HepG2 (cell line): Measurements from ENCODE around the gene TSKU. TPM values are rescaled to one million over a fixed set of nuclear protein-coding genes. Genes with fewer than 3 reads are reported as not detected.

Source experiments
- ATF2 ChIP-seq: sonication (generic); formaldehyde crosslinking; IDR thresholded peaks from 2 replicates; pipeline ENCODE4 v1.4.0; 2020; ENCODE audit warnings: missing genetic modification reagents
- CBX2 ChIP-seq, 2 experiments: fragments of 200-600 bp in 1 of 2; sonication (generic); formaldehyde crosslinking in 1 of 2; IDR thresholded peaks; 2 replicates each; pipeline versions ENCODE4 v1.7.0 to v1.8.1; 2018 to 2022; ENCODE audit warnings: low read depth in 2 of 2, low read length in 1 of 2, mild to moderate bottlenecking in 1 of 2, missing genetic modification reagents in 1 of 2
- CBX5 ChIP-seq: sonication (generic); formaldehyde crosslinking; IDR thresholded peaks from 2 replicates; pipeline ENCODE4 v1.4.0; 2020; ENCODE audit warnings: missing genetic modification reagents, borderline replicate concordance
- HNRNPK ChIP-seq: fragments of 200-400 bp; formaldehyde crosslinking; IDR thresholded peaks from 2 replicates; pipeline ENCODE4 v1.6.1; 2018; ENCODE audit warnings: low read length, low read depth, moderate library complexity, mild to moderate bottlenecking; ENCODE audit not compliant: poor library complexity, severe bottlenecking
- IRF2 ChIP-seq: IDR thresholded peaks from 2 replicates; pipeline ENCODE4 v1.6.1; 2018; ENCODE audit warnings: missing genetic modification reagents, missing compliant biosample characterization
- JUN ChIP-seq: sonication (generic); formaldehyde crosslinking; IDR thresholded peaks from 2 replicates; pipeline ENCODE4 v1.4.0; 2020; ENCODE audit warnings: mild to moderate bottlenecking, missing genetic modification reagents
- MBNL3 ChIP-seq: fragments of 250-450 bp; sonication (Bioruptor Pico); conservative IDR thresholded peaks from 2 replicates; pipeline ENCODE4 v1.8.0; 2022; ENCODE audit warnings: mild to moderate bottlenecking, inconsistent platforms
- MLX ChIP-seq: IDR thresholded peaks from 2 replicates; pipeline ENCODE4 v1.6.1; 2016
- MXD4 ChIP-seq: IDR thresholded peaks from 2 replicates; pipeline ENCODE4 v1.6.1; 2016; ENCODE audit warnings: mild to moderate bottlenecking, missing biosample characterization, missing genetic modification reagents
- NR2C2 ChIP-seq: sonication (generic); formaldehyde crosslinking; IDR thresholded peaks from 2 replicates; pipeline ENCODE4 v1.4.0; 2020; ENCODE audit warnings: missing genetic modification reagents, mild to moderate bottlenecking, moderate library complexity, borderline replicate concordance
- PHF21A ChIP-seq: sonication (generic); formaldehyde crosslinking; IDR thresholded peaks from 2 replicates; pipeline ENCODE4 v1.5.0; 2020; ENCODE audit warnings: mild to moderate bottlenecking, missing genetic modification reagents
- SNAPC4 ChIP-seq: sonication (generic); formaldehyde crosslinking; IDR thresholded peaks from 2 replicates; pipeline ENCODE4 v1.4.0; 2020; ENCODE audit warnings: mild to moderate bottlenecking, missing genetic modification reagents
- SP140L ChIP-seq: sonication (generic); formaldehyde crosslinking; IDR thresholded peaks from 2 replicates; pipeline ENCODE4 v1.4.0; 2020; ENCODE audit warnings: missing genetic modification reagents, borderline replicate concordance
- TP53 ChIP-seq: sonication (generic); formaldehyde crosslinking; conservative IDR thresholded peaks from 2 replicates; pipeline ENCODE4 v1.4.0; 2020; ENCODE audit warnings: missing genetic modification reagents
- YEATS2 ChIP-seq: sonication (generic); formaldehyde crosslinking; IDR thresholded peaks from 2 replicates; pipeline ENCODE4 v1.4.0; 2020; ENCODE audit warnings: missing genetic modification reagents, borderline replicate concordance
- ZBTB10 ChIP-seq: sonication (generic); formaldehyde crosslinking; IDR thresholded peaks from 2 replicates; pipeline ENCODE4 v1.4.0; 2020; ENCODE audit warnings: missing genetic modification reagents, borderline replicate concordance
- ZGPAT ChIP-seq: IDR thresholded peaks from 2 replicates; pipeline ENCODE4 v1.6.1; 2016; ENCODE audit warnings: mild to moderate bottlenecking
- polyA plus RNA-seq, 8 experiments: library from polyadenylated mRNA; depleted of rRNA in 3 of 8; stranded (reverse) in 7 of 8; unstranded in 1 of 8; fragments of >200 nt; fragmentation: Illumina TruSeq in 4 of 8; extraction: Trizol in 4 of 8; gene quantifications; 2 replicates each; pipeline versions ENCODE4 v1.2.1 to v1.2.3, GENCODE V29; 2011 to 2016; ENCODE audit warnings: low read depth in 4 of 8, missing spikeins in 1 of 8, mixed read lengths in 1 of 8; ENCODE audit not compliant: insufficient read depth in 1 of 8
- total RNA-seq, 5 experiments: library from RNA; depleted of rRNA; stranded (reverse); fragments of >200 nt; fragmentation: Illumina TruSeq; extraction: Trizol; gene quantifications; 2 replicates each; pipeline ENCODE4 v1.2.3, GENCODE V29; 2016; ENCODE audit warnings: low read depth in 1 of 5

Gene TSKU
- total and polyA plus RNA-seq, 2 of the 13 experiments (the other 11 are each of a cell fraction or from before 2014, with no cell fraction given), result 20.3 to 21.4 TPM

GRCh38 chr11:76782531-76783293 lies 444 bp upstream of the TSKU start (continued):
- 0 out of 2 replicates have a peak, but pooled peaks have one; percentile 25 for TF ChIP-seq ZGPAT
- TF ChIP-seq PHF21A, result peak; percentile 88
- no peak for TF ChIP-seq HNRNPK
- TF ChIP-seq CBX2 (IDR thresholded peaks at IDR 0.05; ENCODE audit: low read depth, low read length), result no peak
- peak; percentile 79; the same call in 1 of the 2 replicates for TF ChIP-seq CBX2 (CRISPR knock-in tag; IDR thresholded peaks at IDR 0.05; ENCODE audit: low read depth)
- TF ChIP-seq ATF2 (CRISPR knock-in tag), result no peak
- TF ChIP-seq SP140L (CRISPR knock-in tag), result no peak
- TF ChIP-seq MLX, result 0 out of 2 replicates have a peak, but pooled peaks have one; percentile 19
- TF ChIP-seq IRF2 (CRISPR knock-in tag), result no peak
- no peak for TF ChIP-seq TP53 (CRISPR knock-in tag)
- TF ChIP-seq MXD4 (CRISPR knock-in tag), result no peak
- TF ChIP-seq YEATS2 (CRISPR knock-in tag), result peak; percentile 22; the same call in 1 of the 2 replicates
- TF ChIP-seq CBX5 (CRISPR knock-in tag), result peak; percentile 57; the same call in 1 of the 2 replicates
- no peak for TF ChIP-seq MBNL3
- TF ChIP-seq NR2C2 (CRISPR knock-in tag), result no peak
- no peak; the same call in 1 of the 2 replicates for TF ChIP-seq ZBTB10 (CRISPR knock-in tag)
- no peak for TF ChIP-seq SNAPC4
- no peak for TF ChIP-seq JUN (CRISPR knock-in tag)
